CD4-positive, alpha-beta T cell treated with Interleukin-15 for 4 hours (primary cell): ENCODE measurements around the gene ZNRF1.

Experiments used
- DNase-seq: peaks from one replicate; pipeline ENCODE4 v3.0.0-alpha.2; 2020; ENCODE audit warnings: low spot score

The ZNRF1 gene

GRCh38 chr16:75099738-75100602 lies 101.1 kb downstream of the ZNRF1 start:
- peak; percentile 26 for DNase-seq

GRCh38 chr16:75100603-75100990 lies 101.8 kb downstream of the ZNRF1 start:
- no peak for DNase-seq

- DNase-seq: no peak
These were observed 102.8 kb downstream of the ZNRF1 start for GRCh38 chr16:75101635-75102034.

DNA sequence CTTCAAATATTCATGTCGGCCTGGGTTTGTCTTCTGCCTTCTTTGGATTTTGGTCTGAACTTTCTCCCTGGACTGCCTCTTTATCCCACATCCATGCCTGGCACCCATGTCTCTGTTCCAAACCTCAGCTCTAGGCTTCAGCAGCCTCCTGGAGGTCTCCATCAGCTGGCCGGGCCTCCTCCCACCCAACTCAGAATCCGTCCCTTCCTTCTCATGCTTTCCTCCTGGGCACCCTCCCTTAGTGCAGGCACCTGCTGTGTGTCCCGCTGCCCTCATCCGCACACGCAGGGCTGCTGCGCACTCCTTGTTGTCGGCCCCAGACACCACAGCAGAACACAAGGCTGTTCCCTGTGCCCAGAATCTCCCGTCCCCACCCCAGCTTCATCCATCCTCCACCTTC lies 103.8 kb downstream of the ZNRF1 start:
- DNase-seq: no peak

DNA sequence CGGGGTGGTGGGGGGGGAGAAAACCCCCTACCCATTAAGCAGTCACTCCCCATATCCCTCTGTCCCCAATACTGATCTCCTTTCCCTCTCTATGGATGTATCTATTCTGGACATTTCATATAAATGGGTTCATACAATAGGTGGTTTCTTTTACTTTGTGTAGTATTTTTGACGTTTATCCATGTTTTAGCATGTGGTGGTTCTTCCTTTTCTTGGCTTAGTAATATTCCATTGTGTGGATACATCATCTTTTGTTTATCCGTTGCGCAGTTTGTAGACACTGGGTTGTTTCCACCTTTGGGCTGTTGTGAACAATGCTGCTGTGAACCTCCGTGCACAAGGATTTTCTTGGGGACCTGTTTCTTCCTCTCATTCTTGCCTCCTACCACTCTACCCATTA lies 105.2 kb downstream of the ZNRF1 start:
- no peak for DNase-seq

DNA sequence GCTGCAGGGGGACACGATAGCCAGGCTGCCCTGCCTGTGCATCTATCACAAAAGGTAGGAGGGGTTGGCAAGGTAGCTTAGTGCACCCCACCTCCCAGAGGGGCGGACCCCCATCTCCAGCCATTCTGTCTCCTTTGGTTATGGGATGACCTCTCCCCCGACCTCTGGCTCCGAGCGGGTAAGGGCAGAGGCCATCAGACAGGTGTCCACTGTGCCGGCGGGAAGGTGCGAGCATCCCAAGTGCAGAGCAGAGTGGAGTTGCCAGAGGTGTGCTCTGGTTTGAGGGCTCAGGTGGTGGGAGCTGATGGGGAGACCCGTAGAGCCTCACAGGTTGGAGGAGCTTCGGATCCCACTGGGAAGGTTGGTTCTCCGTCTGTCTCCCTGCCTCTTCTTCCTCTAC lies 106.0 kb downstream of the ZNRF1 start:
- no peak for DNase-seq

GRCh38 chr16:75105306-75106061 lies 106.7 kb downstream of the ZNRF1 start:
- DNase-seq: no peak

DNA sequence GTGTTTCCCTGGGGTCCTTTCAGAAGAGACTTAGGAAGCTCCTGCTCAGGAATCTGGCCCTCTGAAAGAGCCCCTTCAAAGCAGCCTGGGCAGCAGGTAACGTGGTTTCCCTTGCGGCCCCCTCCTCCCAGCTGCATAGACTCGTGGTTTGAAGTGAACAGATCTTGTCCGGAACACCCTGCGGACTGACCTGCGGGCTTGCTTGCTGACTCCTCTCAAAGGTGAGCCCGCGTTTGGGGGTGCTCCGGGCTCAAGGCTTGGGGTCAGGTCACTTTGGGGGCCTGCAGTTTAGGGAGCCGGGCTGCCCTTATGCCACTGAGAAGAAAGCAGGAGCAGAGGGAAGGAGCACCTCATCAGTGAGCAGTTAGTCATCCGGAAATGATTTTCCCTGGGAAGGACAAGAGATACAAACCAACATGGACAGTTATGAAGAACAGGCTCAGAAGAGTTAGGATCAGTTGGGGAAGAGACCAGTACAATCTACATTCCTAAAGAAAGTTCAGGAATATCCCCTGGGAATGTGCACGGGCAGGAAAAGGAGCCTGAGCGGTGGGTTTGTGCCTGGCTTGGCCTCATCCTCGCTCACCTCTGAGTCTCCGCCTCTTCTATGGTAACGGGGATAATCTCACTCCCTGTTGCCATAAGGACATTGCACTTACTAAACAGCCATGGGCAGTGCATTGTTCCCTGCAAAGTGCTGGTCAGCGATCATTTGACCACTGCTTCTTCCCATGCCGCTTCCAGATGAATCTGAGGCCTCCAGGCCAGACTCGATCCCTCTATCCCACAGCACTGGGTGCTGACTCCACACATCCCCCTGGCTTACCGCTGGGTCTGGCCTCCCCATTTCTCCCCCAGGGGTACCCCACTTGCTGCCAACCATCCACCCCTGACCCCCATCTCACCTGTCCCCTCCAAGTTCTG lies 107.8 kb downstream of the ZNRF1 start:
- no peak for DNase-seq

GRCh38 chr16:75107505-75107904 lies 108.7 kb downstream of the ZNRF1 start:
- no peak for DNase-seq

GRCh38 chr16:75108792-75109731 lies 110.2 kb downstream of the ZNRF1 start:
- DNase-seq: peak; percentile 70

- no peak for DNase-seq
These were observed 111.0 kb downstream of the ZNRF1 start for GRCh38 chr16:75109732-75110243.

- peak; percentile 80 for DNase-seq
These were observed 112.1 kb downstream of the ZNRF1 start for GRCh38 chr16:75110637-75111513.

DNA sequence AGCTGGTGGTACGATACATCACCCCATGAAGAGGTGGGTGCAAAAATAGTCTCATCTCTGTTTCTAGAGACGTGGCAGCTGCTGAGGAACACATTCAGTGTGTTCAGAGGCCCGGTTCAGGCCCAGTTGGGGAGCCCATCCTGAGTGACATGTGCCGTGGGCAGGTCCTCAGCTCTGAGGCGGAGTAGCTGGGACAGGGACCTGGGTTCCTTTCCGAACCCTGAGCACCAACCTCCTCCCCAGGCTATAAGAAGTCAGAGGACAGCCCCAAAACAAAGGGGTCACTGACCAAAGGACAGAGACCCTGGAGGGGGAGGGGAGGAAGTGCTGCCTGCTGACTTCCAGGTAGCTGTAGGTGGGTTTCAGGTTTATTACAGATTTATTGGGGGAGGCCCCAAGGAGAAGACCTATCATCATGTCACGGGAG lies 112.7 kb downstream of the ZNRF1 start:
- DNase-seq: no peak

- no peak for DNase-seq
These were observed 113.3 kb downstream of the ZNRF1 start for GRCh38 chr16:75111961-75112733.

GRCh38 chr16:75112734-75113491 lies 114.1 kb downstream of the ZNRF1 start:
- no peak for DNase-seq

- no peak for DNase-seq
These were observed 114.8 kb downstream of the ZNRF1 start for GRCh38 chr16:75113541-75114121.

GRCh38 chr16:75114179-75114945 lies 115.5 kb downstream of the ZNRF1 start:
- no peak for DNase-seq
